ENCODE measurements around the gene DR1.

DNA sequence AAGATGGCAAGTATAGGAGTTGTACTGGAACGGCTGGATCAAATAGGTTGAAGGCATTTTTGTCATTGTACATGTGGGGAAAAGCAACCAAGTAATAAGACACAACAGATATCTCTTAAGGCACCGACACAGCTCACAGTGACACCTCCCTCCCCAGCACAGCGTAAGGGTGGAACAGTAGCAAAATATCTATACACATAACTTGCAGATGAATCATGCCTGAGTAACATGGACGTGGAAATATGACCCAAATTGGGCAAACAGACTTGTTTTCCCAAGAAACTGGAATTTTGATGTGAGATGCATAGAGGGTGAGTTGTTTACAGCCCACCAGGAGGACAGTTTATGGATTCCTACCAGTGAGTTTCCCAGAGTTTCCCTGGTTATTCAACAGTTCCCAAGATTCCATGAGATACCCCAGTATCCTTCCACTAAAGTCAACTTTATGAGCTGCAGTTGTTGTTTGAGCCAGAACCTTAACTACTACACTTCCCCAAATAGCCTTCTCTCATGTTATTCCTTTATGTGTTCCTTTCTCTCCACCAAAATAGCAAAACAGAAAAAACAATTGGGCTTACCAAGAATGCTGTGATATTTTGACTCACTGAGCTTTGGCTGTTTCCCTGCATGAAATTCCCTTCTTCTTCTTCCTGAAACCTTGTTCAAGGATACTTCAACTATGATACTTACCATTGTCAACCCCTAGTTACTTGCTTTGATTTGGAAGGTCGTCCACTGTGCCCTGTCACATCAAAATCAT lies 7.1 kb upstream of the DR1 start:
- TF ChIP-seq ATF7 (IDR thresholded peaks at IDR 0.05; ENCODE audit: low read depth) (no peak), JUND (IDR thresholded peaks at IDR 0.05; ENCODE audit: low read depth, low read length) (no peak), EZH2 (IDR thresholded peaks at IDR 0.05; ENCODE audit: borderline replicate concordance, control insufficient read depth, low read depth, low read length) (no peak), POLR2A (IDR thresholded peaks at IDR 0.05; ENCODE audit: low read depth, low read length) (no peak), POLR2AphosphoS5 (IDR thresholded peaks at IDR 0.05; ENCODE audit: low read length) (no peak), CTCF (IDR thresholded peaks at IDR 0.05 in 2 of 3, conservative IDR thresholded peaks at IDR 0.05 in 1 of 3; ENCODE audit: control insufficient read depth in 2 of 3, extremely low read depth in 1 of 3, insufficient read depth in 1 of 3, low read depth in 3 of 3, low read length in 3 of 3) (no peak), ELK1 (IDR thresholded peaks at IDR 0.05; ENCODE audit: low read depth, low read length) (no peak), SMC3 (IDR thresholded peaks at IDR 0.05; ENCODE audit: borderline replicate concordance, low read length) (no peak), ZZZ3 (IDR thresholded peaks at IDR 0.05; ENCODE audit: control insufficient read depth, insufficient read length, low read depth) (no peak)
- TF ChIP-seq, protein P1, sequence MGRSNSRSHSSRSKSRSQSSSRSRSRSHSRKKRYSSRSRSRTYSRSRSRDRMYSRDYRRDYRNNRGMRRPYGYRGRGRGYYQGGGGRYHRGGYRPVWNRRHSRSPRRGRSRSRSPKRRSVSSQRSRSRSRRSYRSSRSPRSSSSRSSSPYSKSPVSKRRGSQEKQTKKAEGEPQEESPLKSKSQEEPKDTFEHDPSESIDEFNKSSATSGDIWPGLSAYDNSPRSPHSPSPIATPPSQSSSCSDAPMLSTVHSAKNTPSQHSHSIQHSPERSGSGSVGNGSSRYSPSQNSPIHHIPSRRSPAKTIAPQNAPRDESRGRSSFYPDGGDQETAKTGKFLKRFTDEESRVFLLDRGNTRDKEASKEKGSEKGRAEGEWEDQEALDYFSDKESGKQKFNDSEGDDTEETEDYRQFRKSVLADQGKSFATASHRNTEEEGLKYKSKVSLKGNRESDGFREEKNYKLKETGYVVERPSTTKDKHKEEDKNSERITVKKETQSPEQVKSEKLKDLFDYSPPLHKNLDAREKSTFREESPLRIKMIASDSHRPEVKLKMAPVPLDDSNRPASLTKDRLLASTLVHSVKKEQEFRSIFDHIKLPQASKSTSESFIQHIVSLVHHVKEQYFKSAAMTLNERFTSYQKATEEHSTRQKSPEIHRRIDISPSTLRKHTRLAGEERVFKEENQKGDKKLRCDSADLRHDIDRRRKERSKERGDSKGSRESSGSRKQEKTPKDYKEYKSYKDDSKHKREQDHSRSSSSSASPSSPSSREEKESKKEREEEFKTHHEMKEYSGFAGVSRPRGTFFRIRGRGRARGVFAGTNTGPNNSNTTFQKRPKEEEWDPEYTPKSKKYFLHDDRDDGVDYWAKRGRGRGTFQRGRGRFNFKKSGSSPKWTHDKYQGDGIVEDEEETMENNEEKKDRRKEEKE (IDR thresholded peaks at IDR 0.05) = no peak
- TF ChIP-seq, protein P2, sequence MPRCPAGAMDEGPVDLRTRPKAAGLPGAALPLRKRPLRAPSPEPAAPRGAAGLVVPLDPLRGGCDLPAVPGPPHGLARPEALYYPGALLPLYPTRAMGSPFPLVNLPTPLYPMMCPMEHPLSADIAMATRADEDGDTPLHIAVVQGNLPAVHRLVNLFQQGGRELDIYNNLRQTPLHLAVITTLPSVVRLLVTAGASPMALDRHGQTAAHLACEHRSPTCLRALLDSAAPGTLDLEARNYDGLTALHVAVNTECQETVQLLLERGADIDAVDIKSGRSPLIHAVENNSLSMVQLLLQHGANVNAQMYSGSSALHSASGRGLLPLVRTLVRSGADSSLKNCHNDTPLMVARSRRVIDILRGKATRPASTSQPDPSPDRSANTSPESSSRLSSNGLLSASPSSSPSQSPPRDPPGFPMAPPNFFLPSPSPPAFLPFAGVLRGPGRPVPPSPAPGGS (IDR thresholded peaks at IDR 0.05; ENCODE audit: borderline replicate concordance, insufficient read depth, low read depth, low read length, poor library complexity, severe bottlenecking) = no peak

Measured in GM12878 (cell line).